ENCODE data around the gene SLC25A6. TPM values are rescaled to one million over a fixed set of nuclear protein-coding genes. Genes with fewer than 3 reads are reported as not detected.
A peak's percentile ranks its signal among the peaks of the same experiment; 100 is the strongest.

SLC25A6 gene
- total and polyA plus RNA-seq, 10 of the 15 experiments (the other 5 are each of a cell fraction or from before 2014, with no cell fraction given) = 61.9 to 642 (median 322) TPM

DNA sequence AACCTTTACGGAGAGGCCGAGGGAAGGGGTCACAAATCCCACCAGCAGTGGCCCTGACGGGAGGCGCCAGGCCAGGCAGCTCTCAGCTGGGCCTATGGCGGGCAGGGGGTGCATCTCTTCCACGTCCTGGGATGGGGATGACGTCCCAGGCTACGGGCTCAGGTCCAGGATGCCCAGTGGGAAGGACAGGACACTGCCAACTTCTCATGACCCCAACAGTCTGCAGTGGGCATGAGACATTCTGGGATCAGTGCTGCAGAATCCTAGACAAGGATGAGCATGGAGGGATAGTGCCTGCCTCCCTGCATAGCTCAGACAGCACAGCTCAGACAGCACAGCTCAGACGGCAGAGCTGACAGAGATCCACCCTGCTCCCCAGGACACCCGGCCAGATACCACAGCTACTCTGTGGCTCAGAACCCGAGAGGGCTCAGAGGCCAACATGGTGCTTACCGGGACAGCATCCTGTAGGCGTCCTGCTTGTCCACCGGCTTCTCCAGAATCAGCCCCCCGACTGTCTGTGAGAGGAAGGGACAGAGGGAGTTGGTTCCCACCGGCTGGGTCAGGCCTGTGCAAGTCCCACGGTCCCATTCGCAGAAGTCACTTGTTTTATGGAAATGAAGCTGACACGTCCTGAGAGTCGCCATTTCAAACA is 43.5 kb upstream of the SLC25A6 start:
- intact Hi-C loops (cut with micrococcal nuclease; ENCODE audit: unreplicated experiment) (no loop called here), in situ Hi-C loops (cut with MboI) (no loop called here)
- POLR2A ChIA-PET = no interaction called here
- Histone ChIP-seq H3K79me2 (ENCODE audit: control insufficient read depth, insufficient read depth, low read length) (no peaks in the 10 kb centered on the region), H3K4me2 (ENCODE audit: control insufficient read depth, insufficient read depth) (no peak overlapping the region), H3K9me3 (replicated peaks; ENCODE audit: control insufficient read depth, insufficient read depth, low read length) (no peaks in the 10 kb centered on the region; the same call in 2 of the 3 replicates), H3K36me3 (ENCODE audit: control insufficient read depth in 2 of 2, insufficient read depth in 2 of 2, low read length in 1 of 2) (peaks cover 22 to 29% of the 10 kb centered on the region in 2 experiments; a peak in 3 of 4 replicates), H3K27me3 (replicated peaks in 1 of 2; ENCODE audit: control insufficient read depth in 2 of 2, insufficient read depth in 2 of 2, low read length in 1 of 2) (no peaks in the 10 kb centered on the region), H4K20me1 (ENCODE audit: control insufficient read depth, insufficient read depth) (no peaks in the 10 kb centered on the region), H3K9ac (ENCODE audit: control insufficient read depth, insufficient read depth, low read length) (no peak overlapping the region), H3K27ac (ENCODE audit: control insufficient read depth, insufficient read depth) (no peak overlapping the region), H3K4me1 (ENCODE audit: control insufficient read depth, insufficient read depth, low read length) (no peaks in the 10 kb centered on the region), H3K4me3 (no peak overlapping the region), H2AFZ (ENCODE audit: control insufficient read depth, low read depth, low read length) (no peak overlapping the region)
- CTCF ChIA-PET = no interaction called here
- FAIRE-seq (no peak), ATAC-seq (peak; percentile 40), DNase-seq (ENCODE audit: low read depth, low spot score) (no peak)
- RAD21 ChIA-PET (ENCODE audit: unreplicated experiment) = no interaction called here
- WGBS (ENCODE audit: insufficient coverage, insufficient replicate concordance, low lambda C conversion rate, missing lambda C conversion rate) = 81% methylated on average over 20 of the region's 20 CpGs
- no peak for TF ChIP-seq ZSCAN29 (IDR thresholded peaks at IDR 0.05)
- peak; percentile 79 for TF ChIP-seq POLR2AphosphoS5 (IDR thresholded peaks at IDR 0.05; ENCODE audit: low read length)
- peak; percentile 59; the same call in 1 of the 2 replicates for TF ChIP-seq POLR2A (IDR thresholded peaks at IDR 0.05; ENCODE audit: low read depth, low read length)
- SMC1A ChIA-PET (ENCODE audit: uncharacterized antibody, unreplicated experiment) = no interaction called here
- BruUV-seq (replicated peaks) = no TSS peak

DNA sequence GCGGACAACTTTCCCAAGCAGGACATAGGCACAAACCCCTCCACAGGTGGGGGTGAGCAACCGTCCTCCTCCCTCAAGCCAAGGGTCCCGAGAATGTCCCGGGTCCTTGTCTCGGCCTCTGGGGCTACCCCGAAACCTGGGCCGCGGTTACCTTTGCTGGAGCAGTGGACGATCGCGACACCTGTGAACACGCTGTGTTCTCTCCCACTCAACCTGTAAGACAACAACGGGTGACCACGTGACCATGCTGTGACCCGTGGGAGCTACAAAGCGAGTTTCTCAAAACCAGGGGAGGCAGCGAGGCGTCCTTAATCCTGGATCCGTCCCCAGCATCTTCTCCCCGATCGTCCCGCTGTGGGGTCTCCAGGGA is 42.9 kb upstream of the SLC25A6 start:
- DNase-seq (ENCODE audit: low read depth, low spot score) (no peak), ATAC-seq (no peak), FAIRE-seq (no peak)
- Histone ChIP-seq H3K9ac (ENCODE audit: control insufficient read depth, insufficient read depth, low read length) (no peak overlapping the region), H3K4me1 (ENCODE audit: control insufficient read depth, insufficient read depth, low read length) (no peaks in the 10 kb centered on the region), H3K36me3 (ENCODE audit: control insufficient read depth in 2 of 2, insufficient read depth in 2 of 2, low read length in 1 of 2) (peaks cover 22 to 29% of the 10 kb centered on the region in 2 experiments; a peak in 3 of 4 replicates), H3K27ac (ENCODE audit: control insufficient read depth, insufficient read depth) (no peak overlapping the region), H3K79me2 (ENCODE audit: control insufficient read depth, insufficient read depth, low read length) (no peaks in the 10 kb centered on the region), H3K4me2 (ENCODE audit: control insufficient read depth, insufficient read depth) (no peak overlapping the region), H2AFZ (ENCODE audit: control insufficient read depth, low read depth, low read length) (no peak overlapping the region), H3K9me3 (replicated peaks; ENCODE audit: control insufficient read depth, insufficient read depth, low read length) (no peaks in the 10 kb centered on the region; the same call in 2 of the 3 replicates), H4K20me1 (ENCODE audit: control insufficient read depth, insufficient read depth) (no peaks in the 10 kb centered on the region), H3K4me3 (no peak overlapping the region), H3K27me3 (replicated peaks in 1 of 2; ENCODE audit: control insufficient read depth in 2 of 2, insufficient read depth in 2 of 2, low read length in 1 of 2) (no peaks in the 10 kb centered on the region)
- ChIA-PET RAD21 (ENCODE audit: unreplicated experiment) (no interaction called here), CTCF (no interaction called here), SMC1A (ENCODE audit: uncharacterized antibody, unreplicated experiment) (no interaction called here), POLR2A (no interaction called here)
- 90% methylated on average over 16 of the region's 22 CpGs for WGBS (ENCODE audit: insufficient coverage, insufficient replicate concordance, low lambda C conversion rate, missing lambda C conversion rate)
- BruUV-seq (replicated peaks) = no TSS peak
- in situ Hi-C loops (cut with MboI) (no loop called here), intact Hi-C loops (cut with micrococcal nuclease; ENCODE audit: unreplicated experiment) (no loop called here)
- TF ChIP-seq MTA2 (IDR thresholded peaks at IDR 0.05; ENCODE audit: low read depth) (no peak), FOXK2 (IDR thresholded peaks at IDR 0.05) (no peak), ZNF622 (IDR thresholded peaks at IDR 0.05) (no peak), CHD1 (IDR thresholded peaks at IDR 0.05; ENCODE audit: low read depth, low read length) (no peak), NR2C2 (IDR thresholded peaks at IDR 0.05; ENCODE audit: borderline replicate concordance, control insufficient read depth, insufficient read length, low read depth) (no peak), STAT1 (conservative IDR thresholded peaks at IDR 0.05) (no peak), WRNIP1 (IDR thresholded peaks at IDR 0.05; ENCODE audit: borderline replicate concordance, low read depth, low read length) (no peak), TCF12 (IDR thresholded peaks at IDR 0.05; ENCODE audit: low read depth, low read length) (no peak), CHD4 (IDR thresholded peaks at IDR 0.05) (no peak)
